GM19035 (cell line): ENCODE data around the gene LDLRAD4.

Experiments used
- ATAC-seq: cut with Tn5 transposase; IDR thresholded peaks from one replicate; pipeline ENCODE4 v1.9.1; 2021; ENCODE audit not compliant: unreplicated experiment

The LDLRAD4 gene

DNA sequence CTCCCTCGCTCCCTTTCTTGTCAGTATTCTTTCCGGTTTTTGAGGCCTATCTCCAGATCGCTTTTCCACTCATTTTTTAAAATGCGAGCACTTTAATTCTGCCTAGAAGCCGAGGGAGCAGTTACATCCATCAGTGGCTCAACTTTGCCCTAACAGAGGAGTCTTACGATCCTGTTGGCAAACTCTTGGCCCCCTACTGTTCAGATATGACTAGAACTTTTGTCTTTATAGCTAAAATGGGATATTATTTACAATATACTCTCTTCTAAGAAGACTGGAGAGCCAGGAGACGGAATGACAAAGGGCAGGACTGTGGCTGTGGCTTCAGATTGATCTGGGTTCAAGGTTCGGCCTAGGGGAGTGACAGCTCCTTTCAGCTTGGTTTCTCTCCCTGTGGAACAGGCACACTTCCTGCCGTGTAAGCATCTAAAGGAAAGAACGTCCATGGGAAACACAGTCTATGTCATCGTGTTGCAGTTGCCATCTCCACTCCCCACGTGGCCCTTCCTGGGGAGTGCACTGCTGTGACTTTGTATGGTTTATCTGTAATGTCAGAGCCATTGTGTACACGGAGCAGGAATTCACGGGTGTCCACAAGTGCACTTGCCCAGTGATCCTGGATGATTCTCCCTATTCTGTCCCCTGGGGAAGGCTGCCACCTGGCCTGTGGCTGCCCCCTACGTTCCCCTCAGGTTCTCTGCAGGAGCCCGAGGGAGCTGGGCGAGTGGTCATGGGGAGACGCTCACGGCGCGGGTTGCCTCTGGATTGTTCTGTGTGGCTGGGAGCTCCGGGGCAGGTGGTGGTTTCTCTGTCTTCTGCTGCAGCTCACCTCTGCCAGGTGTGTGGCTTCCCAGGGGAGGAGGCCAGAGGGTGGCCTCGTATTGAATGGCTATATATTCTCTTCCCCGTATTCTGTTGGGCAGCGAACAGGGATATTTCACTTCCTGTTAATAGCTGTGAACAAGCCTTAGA, 222.0 kb downstream of the LDLRAD4 start:
- no peak for ATAC-seq

DNA sequence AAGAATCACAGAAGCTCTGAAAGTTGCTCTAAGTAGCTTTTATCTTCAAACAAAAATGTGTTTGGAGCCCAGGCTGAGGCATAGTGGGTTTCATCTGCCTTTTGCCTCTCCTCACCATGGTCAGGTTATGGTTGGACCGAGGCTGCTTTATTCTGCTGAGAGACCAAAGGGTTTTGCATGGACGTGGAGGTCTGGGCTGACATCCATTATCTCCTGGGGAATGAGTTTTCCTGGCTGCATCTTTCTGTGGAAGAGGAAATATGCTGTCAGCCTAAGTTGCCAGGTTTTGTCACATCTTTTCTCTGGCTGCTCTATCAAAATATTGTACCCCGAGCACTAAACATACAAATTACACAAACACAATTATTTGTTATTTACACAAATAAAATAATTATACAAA, 223.2 kb downstream of the LDLRAD4 start:
- no peak for ATAC-seq

DNA sequence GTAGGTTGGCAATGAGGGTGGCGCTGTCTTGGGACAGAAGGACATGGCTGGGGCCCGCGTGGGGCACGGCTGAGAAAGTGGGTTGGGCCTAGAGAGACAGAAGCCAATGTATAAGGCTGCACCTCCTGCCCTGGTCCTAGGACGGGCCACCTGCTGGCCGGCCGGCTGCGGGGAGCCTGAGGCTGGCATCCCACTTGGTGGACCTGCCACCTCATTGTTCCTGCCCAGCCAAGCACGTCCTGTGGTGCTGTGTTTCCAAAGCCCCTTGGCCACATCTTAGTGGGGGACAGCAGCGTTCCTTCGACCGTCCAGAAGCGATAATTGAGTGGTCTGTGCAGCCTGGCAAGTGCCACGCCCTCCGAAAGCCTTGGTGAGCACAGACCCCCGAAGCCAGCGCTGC, 223.9 kb downstream of the LDLRAD4 start:
- no peak for ATAC-seq

DNA sequence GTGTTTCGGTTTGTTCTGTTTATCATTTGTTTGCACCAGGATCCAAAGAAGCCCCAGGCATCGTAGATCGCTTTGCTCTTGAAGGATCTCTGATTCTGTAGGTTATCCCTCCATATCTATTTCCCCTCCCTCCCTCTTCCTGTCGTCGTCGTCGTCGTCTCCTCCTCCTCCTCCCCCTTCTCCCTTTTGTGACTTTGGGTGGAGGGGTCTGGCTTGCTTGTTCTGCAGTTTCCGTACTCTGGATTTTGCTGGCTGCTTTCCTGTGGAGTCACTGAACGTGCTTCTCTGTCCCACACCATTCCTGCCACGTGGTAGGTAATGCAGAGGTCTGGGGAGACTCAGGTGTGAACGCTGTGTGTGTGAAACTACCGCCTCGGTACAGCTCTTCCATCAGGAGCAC, 225.0 kb downstream of the LDLRAD4 start:
- ATAC-seq = no peak

DNA sequence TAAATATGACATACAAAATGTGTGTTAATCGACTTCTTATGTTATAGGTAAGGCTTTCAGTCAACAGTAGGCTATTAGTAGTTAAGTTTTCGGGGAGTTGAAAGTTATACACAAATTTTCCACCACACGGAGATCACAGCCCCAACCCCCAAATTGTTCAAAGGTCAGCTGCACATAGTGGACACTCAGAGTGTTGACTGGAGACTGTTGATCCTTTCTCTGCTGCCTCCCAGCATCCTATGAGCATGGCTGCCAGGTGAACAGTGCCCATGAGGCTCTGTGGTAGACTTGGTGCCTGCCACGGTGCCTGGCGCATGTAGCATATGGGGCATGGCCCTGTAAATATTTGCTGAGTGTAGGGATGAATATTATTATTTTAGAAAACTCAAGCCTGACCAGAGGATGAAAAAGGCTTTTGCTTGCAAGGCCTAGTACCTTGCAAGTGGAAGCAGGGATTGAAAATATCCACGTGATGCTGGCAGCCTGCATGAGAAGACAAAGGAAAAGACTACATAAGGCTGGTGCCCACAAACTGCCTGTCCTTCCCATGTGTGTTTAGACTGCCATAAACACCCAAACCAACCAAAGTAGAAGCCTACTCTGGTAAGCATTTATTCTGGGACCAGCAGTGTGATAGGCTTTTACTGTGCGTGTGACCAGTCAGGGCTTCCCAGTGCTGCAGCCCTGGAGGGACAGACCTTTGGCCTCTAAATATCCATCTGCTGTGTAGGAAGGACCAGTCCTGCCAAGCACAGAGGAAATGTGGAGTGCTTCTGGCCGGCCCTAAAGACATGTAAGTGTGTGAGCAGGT, 226.1 kb downstream of the LDLRAD4 start:
- no peak for ATAC-seq

DNA sequence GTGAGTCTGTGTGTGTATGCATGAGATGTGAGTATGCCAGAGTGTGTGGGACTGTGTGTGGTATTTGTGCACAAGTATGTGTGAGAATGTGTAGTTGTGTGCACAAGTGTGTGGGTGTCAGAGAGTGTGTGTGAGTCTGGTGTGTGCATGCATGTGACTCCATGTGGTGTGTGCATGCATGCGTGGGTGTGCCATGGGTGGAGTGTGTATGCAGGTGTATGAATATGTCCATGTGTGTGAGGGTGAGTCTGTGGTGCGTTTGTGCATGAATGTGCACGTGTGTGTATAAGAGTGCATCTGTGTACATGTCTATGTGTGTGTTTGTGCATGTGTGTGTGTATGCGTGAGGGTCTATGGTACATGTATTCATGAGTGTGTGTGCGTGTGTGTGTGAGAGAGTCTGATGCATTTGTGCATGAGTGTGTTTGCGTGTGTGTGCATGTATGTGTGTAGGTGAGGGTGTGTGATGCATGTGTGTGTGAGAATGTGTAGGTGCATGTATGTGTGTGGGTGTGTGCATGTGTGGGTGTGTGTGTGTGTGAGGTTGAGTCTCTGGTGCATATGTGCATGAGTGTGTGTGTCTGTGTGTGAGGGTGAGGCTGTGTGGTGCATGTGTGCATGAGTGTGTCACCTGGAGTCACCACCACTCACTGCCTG, 226.8 kb downstream of the LDLRAD4 start:
- ATAC-seq = no peak

DNA sequence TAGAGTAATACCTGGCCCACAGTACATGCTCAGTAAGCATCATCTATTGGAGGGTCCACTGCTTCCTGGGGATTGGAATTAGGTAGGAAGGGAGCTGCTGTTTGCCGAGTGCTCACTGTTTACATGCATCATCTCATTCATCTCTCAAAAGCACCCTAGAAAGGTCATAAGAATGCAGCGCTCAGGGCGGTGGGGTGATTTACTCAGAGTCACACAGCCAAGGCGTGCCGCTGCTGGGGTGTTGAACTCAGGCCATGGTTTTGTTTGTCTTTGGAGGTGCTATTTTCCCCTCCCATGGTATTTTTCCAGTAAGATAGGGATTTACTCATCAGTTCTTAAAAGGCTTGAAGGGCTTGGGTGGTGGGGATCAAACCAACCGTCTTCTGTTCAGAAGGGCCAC, 227.5 kb downstream of the LDLRAD4 start:
- ATAC-seq = no peak

DNA sequence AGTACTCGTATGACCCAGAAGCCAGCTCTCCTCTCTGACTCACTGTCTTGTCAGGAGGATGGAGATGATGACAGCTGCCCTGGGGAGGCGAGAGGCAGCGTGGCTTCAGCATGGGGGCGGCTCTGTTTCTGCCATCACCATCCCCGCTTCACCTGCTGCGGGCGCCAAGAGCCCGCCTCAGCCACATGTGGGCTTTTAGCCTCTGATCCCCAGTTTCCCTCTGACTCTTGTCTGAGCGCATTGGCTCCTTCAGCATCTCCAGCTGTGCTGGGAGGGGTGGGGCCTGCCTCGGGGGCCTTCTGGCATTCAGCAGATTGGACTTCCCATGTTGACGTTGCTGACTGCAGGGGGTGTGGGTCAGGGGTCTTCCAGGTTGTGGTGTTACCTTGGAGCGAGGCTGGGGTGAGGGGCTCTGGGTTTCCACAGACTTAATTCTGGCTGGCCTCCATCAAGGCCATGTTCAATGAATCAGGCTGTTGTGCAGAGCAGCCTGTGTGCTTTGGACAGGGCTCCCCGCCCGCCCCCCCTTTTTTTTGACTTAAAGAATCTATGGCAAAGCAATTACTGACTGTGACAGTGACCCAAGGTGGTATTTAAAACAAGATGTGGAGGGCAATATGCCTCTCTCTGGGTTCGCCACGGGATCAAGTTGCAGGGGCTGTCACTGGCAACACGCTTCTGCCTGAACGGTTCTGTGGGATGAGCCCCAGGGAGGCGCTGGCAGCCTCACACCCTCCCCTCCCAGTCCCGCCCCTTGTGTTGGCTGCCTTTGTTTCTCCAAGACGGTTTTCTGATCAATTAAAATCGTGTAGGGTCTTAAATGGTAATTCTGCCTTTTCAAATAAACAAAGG, 228.3 kb downstream of the LDLRAD4 start:
- no peak for ATAC-seq

DNA sequence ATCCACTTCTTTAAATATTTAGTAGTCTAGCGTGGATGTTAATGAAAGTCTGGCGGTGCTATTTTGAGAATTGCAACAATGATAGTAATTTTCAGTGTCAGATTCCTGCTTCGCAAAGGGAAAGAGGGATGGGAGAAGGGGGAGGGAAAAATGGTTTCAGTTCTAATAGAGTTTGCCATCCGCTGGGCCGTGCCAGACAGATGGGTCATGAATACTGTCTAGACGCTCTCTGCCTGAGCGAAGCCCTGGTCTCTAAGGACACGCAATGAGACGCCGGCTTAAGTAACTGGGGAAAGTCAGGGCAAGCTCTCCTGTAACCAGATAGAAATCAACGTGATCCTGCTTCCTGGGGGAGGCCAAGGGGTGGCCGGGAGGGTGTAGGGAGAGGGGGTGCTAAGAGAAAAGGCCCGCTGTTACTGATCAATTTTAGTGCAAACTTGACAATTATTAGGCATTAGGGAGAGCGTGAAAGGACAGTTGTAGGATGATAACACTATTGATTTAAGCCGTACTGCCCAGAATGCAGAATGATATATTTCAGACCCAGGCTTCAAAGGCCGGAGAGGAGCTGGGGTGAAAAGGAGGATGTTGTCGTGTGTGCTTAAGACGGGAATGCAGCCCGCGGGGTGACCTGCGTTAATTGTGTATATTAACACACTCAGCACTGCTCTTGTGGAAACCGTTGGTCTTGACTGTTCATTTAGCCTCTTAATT, 229.2 kb downstream of the LDLRAD4 start:
- no peak for ATAC-seq

DNA sequence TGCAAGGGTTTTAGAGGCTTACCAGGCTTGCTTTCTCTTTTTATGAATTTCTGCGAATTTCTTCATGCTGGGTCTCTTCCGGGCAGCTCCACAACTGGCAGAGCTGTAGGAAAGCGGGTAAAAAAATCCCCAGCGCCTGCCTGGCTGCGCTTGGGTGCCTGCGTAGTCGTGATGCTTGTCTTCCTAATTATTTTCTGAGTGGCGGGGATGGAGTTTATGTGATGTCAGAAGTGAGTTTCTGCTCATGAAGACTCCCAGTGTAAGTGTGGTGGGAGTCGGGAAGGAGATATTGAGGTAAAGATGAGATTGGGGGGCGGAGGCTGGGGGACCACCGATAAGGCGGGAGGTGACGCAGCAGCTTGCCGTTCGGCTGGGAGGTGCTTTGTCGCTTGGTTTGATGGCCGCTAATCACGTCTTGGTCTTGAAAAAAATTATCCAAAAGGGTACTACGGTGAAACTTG, 229.8 kb downstream of the LDLRAD4 start:
- ATAC-seq = no peak

DNA sequence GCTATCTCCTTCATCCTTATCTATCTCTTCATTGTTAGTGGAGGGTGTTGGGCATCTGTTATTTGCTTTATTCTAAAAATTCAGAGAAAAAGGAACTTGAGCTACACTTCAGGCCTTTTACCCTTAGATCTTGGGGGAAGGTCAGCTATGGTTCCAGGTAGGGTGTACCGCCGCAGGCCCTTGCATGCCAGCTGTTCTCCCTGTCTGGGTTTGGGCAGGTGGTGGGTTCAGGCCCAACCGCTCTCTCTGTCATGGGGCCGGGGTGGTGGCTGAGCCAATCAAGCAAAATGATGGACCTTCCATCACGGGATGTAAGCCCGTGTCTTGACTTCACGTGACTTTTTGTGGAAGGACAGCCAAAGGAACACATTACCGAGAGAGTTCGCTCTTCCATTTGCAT, 231.1 kb downstream of the LDLRAD4 start:
- ATAC-seq = no peak

DNA sequence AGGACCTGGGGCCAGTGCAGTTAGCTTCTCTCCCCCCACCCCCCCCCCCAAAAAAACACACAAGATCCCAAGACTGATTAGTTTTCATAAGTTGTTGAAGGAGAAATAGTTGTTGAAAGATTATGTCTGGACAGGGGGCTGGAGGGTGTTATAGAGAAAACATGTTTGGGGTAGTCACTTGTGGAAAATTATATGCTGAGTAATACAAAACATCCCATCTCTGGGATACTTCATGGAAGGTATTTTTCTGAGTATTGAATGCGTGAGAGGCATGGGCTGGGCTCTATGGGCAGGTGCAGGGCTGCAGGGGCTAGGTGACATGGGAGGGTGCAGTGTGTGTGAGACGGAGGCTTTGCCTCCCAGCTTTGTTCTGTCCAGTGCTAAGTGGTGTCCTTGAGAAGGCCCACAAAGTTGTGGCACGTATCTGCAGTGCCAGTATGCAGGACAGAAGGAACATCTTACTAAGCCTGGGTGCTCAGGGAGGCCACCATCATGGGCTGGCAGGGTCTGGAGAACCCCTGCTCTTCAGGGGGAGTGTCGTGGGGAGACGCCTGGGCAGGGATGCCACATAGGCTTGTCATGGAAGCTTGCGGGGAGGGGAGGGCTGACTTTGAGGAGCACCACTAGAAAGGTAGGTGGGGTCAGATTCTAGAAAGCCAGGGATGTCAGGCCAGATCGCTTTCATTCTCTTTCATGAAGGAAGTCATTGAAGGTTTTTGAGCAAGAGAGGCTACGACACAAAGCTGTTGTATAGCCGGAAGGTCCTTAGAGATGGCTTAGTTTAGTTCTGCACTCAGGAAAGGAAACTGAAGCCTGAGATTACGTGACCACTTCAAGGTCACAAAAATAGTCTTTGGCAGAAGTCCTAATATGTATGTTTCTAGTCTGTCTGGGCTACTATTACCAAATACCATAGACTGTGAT, 232.0 kb downstream of the LDLRAD4 start:
- ATAC-seq = peak; percentile 62

DNA sequence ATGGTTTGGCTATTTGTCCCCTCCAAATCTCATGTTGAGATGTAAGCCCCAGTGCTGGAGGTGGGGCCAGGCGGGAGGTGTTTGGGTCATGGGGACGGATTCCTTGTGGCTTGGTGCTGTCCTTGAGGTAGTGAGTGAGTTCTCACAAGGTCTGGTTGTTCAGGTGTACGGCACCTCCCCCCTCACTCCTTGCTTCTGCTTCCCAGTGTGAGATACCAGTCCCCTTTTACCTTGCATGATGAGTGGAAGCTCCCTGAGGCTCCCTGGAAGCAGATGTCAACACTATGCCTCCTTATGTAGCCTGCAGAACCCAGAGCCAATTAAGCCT, 232.6 kb downstream of the LDLRAD4 start:
- no peak for ATAC-seq

DNA sequence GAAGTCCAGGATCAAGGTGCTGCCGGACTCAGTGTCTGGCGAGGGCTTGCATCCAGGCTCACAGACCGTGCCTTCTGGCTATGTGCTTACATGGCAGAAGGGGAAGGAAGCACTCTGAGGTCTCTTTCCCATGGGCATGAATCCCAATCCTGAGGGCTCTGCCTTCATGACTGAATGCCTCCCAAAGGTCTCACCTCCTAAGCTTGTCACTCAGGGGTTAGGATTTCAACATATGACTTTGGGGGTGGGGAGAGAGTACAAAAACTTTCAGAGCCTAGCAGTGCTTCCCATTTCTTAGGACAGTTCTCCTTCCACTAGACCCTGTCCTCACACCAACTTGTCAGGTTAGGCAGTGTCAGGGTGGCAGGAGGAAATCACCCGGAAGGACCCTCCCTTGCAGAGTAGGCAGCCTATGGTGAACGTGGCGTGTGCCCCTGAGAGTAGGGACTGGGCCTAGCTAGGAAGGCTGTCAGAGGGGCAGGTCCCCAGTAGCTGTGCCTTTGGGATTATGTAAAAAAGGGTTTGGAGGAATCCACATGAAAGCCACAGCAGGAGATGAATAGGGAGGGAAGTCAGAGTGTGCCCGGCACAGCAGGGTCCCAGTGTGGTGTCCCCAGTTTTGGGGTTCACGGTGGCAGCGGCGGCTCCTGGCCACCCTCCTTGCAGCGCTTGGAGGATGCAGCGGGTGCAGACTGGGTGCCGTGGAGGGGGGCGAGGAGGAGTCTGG, 233.3 kb downstream of the LDLRAD4 start:
- ATAC-seq = no peak

DNA sequence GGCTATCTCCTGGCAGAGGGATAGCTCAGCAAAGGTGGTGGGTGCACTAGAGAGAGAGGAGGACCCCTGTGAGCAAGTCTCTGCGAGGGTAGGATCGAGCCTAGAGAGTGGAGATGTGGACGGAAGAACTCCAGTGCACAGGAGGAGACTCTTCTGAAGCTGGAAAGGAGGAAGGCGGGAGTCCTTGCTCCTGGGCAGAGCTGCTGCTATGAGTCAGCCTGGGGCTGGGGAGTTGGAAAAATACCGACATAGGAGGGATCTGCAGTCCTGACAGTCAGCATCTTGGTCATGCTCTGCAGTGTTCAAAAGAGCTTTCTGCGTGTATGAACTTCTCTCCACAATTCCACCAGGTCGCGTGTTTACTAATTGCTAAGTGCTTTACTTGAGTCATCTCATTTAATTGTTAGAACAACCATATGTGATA, 233.8 kb downstream of the LDLRAD4 start:
- no peak for ATAC-seq

DNA sequence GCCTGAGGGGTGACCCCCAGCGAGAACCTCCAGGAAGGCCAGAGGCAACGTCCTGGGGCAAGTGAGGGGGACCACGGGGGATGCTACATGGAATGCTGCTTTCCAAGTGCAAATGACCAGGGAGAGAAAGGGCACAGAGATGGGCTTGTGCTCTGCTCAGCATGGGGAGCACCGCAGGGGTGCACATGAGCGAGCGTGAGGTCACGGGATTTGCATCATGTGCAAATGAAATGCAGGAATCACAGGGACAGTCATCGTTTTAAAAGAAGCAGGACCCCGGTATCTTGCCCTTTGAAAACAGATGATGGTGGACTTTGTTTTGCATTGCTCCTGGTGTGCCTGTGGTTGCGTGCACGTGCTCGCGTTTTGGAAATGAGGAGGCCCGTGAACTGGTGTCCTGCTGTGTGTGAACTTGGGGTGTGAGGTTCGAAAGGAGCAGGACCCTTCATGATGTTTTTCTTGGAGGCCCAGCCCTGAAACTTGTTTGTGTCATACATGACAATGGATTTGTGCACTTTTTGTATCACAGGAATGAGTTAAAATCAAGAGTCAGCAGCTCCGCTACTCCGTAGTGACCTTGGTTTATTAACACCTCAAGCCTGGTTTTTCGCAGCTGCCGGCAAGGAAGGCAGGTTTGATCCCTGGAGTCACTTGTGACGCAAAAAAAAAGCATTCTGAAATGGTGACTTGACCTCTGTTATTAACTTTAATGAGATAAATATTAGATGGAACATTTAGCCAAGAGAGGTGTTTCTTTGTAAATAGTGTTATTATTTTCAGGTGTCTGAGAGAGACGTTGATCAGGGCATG, 234.5 kb downstream of the LDLRAD4 start:
- ATAC-seq = no peak

DNA sequence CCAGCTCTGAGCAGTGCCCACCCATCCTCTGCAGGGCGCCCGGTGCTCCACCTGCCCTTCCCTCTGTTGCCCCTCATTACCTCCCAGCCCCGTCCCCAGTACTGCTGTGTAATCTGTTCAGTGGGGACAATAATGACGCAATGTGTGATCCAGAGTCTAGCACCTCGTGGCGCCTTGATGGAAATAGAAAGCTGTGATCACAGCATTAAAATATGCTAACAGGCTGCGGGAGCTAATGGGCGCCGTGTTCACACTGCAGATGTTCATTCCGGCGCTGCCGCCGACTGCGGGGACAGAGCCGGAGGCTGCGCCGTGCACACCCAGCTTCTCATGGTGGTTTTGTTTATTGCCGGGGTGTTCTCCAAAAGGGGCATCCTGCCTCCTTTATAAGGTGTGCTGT, 235.2 kb downstream of the LDLRAD4 start:
- no peak for ATAC-seq
